CD4-positive, alpha-beta memory T cell (primary cell): ENCODE data around the gene NPTX1. TPM values are rescaled to one million over a fixed set of nuclear protein-coding genes. Genes with fewer than 3 reads are reported as not detected.

ENCODE experiments used
- microRNA-seq: library from miRNA; unstranded; fragments of <30 nt; microRNA quantifications from one replicate; pipeline ENCODE4 v1.2.0, GENCODE V29; 2021; ENCODE audit warnings: borderline replicate concordance, borderline number of aligned reads, borderline microRNAs expressed, mixed read lengths
- polyA plus RNA-seq, 2 donors: library from polyadenylated mRNA; unstranded; fragments of 300-500 nt; fragmentation: Illumina TruSeq; gene quantifications; one replicate each; pipeline ENCODE4 v1.2.3, GENCODE V29; 2021
- total RNA-seq, 2 experiments: library from RNA; stranded (reverse); gene quantifications; one replicate each; pipeline ENCODE4 v1.2.3, GENCODE V29; 2021

Gene NPTX1
- total and polyA plus RNA-seq, 4 experiments from 2014 or later: 0.38 TPM; not detected in 3

Small RNA genes lying within 50 kb of the gene (microRNA-seq; reads per million reads assigned to microRNA genes)
- not detected for gene MIR4730

Other genes with a start within 250 kb of the NPTX1 start
- 100 to 1,000 TPM; 367 to 399 TPM for gene RNF213, start 215.8 kb downstream of the NPTX1 start, total RNA-seq
- gene RNF213, start 215.8 kb downstream of the NPTX1 start, polyA plus RNA-seq: 10 to 100 TPM; 11.2 to 67.9 TPM
- 10 to 100 TPM; 20.1 to 25.5 TPM for gene ENDOV, start 61.4 kb downstream of the NPTX1 start, total RNA-seq
- gene ENDOV, start 61.4 kb downstream of the NPTX1 start, polyA plus RNA-seq: 10 to 100 TPM; 10.1 to 15.5 TPM
- gene RPTOR, start 68.2 kb upstream of the NPTX1 start, total RNA-seq: 10 to 100 TPM; 48.5 to 51.8 TPM
- gene RPTOR, start 68.2 kb upstream of the NPTX1 start, polyA plus RNA-seq: 10 to 100 TPM in 1 of 2 donors, 1 to 10 TPM in 1; 2.4 to 10.8 TPM